NCI-H2227 treated with DMSO at 0.1 percent for 48 hours (cell line): ENCODE results near the gene NUS1.
"Not testable (repeated sequence)": the region's sequence is repeated elsewhere in the genome, so short reads cannot be mapped to it uniquely, and the experiment has no call there.

Source experiments
- DNase-seq: peaks from one replicate; lab custom pipeline; 2025; lab: John Stamatoyannopoulos, UW

NUS1 gene

GRCh38 chr6:117674991-117675657, at the start of gene NUS1:
Gene NUS1, plus strand, starts transcription at chr6:117675469. Its CDS starts 202 bp downstream, at chr6:117675671.
- peak; percentile 84 for DNase-seq

DNA sequence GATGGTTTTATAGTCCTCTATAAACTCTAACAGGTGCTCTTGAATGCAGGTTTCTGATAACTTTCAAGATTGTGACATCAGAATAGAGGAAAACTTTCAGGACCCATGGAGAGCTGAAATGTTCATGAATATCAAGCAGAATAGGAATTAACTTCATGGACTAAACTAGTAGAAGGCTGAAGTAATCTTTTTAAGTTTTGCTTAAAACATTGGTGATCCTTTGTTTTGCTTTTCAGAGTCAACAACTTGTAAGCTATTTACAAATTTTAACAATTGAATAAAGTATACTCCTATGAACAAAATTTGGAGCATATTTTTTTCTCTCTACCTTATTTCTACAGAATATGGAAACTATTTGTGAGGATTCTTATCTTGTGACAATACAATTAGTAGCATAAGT, 47.7 kb upstream of the NUS1 start:
- no peak for DNase-seq

DNA sequence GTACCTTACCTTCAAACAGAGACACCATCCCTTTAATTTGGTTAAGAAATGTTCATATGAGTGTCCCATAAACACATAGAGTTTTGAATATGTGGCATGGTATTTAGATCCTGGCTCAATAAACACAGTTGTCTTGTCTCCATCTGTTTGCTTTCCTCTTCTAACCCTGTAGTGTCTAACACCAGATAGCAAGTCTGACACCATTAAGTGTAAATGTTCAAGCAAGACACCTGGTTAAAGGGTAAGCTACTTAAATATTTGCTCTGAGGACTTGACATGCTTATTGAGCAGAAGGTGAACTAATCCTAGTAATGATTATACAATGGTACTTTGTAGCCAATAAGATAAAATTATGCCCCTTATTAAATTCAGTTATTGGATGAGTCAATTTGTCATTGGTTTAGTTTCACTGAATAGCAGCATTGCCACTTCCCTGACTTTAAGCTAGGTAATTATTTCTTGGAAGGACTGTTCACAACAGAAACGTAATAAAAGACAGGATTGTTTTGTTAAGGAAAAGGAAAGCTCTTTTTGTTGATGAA, 46.1 kb upstream of the NUS1 start:
- DNase-seq = no peak

DNA sequence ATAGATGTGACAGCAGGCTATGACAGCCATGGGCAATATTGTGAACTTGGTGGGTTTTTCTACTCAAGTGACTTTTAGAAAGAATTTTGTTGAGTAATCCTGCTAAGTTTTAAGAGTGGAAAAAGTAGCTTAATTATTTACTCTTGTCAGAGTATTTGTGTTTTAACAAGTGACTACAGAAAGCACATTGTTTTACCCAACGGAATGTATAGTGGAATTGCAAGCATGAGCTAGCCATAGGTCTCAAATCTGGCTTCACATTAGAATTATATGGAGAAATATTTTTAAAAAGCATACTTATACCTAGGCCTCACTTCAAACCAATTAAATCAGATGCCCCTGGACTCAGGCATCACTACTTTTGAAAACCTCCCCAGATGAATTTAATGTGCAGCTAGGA, 37.5 kb upstream of the NUS1 start:
- no peak for DNase-seq

GRCh38 chr6:117642976-117643375, 32.3 kb upstream of the NUS1 start:
- no peak for DNase-seq

DNA sequence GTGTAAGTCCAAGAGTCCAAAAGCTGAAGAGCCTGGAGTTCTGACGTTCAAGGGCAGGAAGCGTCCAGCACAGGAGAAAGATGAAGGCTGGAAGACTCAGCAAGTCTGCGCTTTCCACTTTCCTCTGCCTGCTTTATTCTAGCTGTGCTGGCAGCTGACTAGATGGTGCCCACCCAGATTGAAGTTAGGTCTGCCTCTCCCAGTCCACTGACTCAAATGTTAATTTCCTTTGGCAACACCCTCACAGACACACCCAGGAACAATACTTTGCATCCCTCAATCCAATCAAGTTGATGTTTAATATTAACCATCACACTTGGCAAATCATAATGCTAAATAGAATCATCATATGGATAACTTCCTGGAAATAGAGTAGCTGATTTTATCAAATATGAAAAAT, 23.3 kb upstream of the NUS1 start:
- DNase-seq = not testable (repeated sequence)

DNA sequence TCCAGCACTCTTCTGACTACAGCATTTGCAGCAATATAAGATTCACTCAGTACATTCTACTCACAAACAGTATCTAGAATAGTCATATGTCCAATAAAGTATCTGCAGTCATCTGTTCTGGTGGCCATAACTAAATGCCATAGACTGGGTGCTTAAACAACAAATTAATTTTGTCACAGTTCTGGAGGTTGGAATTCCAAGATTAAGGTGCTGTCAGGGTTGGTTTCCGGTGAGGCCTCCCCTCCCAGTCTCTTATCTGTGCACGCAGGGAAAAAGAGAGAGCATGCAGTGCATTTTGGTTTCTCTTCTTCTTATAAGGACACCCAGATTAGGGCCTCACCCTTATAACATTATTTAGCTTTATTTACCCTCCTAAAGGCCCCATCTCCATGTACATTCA, 21.3 kb upstream of the NUS1 start:
- no peak for DNase-seq

GRCh38 chr6:117655380-117655779, 19.9 kb upstream of the NUS1 start:
- DNase-seq = no peak

DNA sequence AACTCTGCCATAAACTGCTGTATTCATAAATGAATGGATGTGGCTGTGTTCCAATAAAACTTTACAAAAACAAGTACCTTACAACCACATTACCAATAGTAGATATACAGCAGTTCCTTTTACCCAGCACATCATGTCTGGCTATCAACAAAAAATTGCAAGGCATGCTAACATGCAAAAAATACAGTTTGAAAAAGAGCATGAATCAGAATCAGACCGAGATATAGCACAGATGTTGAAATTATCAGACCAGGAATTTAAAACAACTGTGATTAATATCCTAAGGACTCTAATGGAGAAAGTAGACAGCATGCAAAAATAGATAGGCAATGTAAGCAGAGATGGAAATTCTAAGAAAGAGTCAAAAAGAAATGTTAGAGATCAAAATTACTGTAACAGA, 8.4 kb upstream of the NUS1 start:
- DNase-seq = no peak

DNA sequence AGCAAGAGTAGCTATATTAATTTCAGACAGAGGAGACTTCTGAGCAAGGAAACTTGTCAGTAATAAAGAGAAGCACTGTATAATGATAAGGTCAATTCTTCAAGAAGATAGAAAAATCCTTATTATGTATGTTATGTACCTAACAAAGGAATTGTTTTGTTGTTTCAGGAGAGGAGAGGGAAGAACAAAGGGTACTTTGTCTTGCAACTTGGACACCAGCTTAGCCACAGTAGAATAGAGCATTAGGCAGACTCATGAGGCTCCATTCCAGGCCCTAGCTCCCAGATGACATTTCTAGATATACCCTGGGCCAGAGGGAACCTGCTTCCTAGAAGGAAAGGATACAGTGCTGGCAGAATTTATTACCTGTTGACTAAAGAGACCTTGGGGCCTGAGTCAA, 6.5 kb upstream of the NUS1 start:
- DNase-seq = no peak

DNA sequence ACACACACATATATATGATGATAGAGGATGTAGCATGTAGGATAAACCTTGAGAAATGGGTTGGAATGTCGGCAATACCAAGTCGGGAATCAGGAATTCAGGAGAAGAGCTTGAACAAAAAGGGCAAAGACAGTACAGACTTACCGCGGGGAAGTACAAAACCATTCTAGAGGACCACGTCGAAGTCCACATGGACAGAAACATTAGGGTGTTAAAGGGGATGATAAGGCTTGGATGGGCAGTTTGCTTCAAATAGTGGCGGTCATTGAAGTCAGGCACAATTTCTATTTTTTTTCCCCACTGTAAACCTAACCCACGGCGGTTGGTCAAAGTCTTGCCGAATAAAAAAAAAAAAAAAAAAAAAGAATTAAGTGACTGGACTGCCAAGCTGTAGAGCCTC, 766 bp upstream of the NUS1 start:
- no peak for DNase-seq

DNA sequence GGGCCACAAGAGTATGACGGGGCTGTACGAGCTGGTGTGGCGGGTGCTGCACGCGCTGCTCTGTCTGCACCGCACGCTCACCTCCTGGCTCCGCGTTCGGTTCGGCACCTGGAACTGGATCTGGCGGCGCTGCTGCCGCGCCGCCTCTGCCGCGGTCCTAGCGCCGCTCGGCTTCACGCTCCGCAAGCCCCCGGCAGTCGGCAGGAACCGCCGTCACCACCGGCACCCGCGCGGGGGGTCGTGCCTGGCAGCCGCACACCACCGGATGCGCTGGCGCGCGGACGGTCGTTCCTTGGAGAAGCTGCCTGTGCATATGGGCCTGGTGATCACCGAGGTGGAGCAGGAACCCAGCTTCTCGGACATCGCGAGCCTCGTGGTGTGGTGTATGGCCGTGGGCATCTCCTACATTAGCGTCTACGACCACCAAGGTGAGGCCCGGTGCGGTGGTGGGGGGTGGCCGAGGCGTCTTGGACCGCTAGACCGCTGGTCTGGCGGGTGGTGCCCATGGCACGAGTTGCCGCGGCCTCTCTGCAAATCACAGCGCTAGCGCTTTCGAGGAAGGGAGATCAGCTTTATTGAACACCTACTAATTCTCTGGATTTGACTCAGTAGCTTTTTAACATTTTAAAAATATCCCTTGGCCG, 511 bp downstream of the NUS1 start:
- not testable (repeated sequence) for DNase-seq

DNA sequence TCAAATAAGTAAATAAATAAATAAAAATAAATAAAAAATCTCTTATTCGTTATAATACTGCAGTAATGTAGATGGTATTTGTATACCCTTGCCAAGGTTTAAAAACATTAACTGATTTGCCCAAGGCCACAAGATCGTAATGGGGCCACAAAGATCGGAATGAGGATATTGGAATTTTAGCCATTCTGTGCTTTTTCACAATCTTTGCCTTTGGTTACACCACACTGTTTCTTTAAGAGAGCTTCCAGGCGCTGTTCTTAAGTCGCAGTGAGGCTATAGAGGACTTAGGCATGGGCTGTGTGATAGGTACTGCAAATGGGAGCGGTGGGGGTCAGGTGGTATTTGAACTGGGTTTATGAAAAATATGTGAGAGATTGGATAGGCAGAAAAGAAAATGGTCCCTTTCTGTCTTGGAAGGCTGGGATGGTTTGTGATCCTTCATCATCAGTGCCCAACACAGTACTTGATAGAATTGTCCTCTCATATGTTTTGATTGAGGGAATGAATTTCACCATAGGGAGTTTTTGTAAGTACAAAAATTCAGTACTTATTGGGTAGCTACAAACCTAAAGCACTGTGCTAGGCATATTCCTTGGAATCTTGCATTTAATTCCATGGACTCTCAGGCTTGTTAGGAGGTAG, 1.4 kb downstream of the NUS1 start:
- DNase-seq = no peak

DNA sequence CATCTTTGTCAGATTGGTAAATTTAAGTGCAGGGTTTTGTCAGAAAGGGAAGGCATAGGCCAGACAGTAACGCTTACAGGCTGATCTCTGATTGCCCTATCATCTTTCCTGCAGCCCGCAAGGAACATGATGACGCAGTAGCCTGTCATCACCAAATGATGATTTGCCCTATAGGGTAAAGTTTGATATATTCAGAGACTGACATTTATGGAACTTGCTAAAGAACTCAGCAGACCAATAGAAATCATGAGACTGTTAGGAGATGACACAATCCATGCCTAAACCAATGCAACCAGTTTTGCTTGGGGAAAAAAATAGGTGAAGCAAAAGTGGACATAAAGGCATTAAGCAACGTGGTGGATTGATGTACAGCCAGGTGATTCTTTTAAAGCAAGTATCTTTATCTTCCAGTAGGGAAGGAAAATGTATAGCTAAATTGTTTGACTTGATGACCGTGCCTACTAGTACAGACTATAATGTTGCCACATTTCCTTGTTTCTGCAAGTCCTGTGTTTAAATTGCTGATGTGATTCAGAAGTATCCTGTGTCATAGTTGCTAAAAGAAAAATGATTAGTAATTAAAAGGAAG, 2.4 kb downstream of the NUS1 start:
- DNase-seq = no peak

GRCh38 chr6:117681162-117681741, 6.0 kb downstream of the NUS1 start:
- DNase-seq = no peak

DNA sequence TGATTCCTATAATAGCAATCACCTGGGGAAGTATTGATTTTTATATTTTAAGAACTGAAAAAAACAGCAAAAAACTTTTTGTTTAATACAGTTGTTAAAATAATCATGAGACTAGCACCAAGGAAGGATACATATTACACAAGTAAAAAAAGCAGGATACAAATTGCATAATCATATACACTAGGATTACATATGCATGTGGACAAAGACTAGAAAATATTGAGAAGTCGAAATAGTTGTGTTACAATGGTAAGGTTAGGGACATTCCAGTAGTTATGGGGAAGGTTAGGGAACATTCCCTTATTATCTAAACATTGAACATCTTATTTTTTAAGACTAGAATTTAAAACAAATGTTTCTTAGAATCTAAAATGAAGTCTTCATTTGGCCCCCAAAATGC, 9.5 kb downstream of the NUS1 start:
- DNase-seq = no peak

DNA sequence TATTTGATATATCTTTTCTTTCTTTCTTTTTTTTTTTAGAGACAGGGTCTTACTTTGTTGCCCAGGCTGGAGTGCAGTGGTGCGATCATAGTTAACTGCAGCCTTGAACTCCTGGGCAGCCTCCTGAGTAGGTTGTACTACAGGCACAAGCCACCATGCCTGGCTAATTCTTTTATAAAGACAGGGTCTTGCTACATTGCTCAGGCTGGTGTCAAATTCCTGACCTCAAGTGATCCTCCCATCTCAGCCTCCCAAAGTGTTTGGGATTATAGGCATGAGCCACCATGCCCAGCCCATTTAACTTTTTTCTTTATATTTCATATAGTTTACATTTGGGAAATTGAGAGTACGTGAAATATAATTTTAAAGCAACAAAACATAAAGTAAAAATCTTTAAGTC, 10.1 kb downstream of the NUS1 start:
- no peak for DNase-seq

GRCh38 chr6:117687021-117687648, 11.9 kb downstream of the NUS1 start:
- no peak for DNase-seq

GRCh38 chr6:117689584-117689983, 14.3 kb downstream of the NUS1 start:
- not testable (repeated sequence) for DNase-seq

GRCh38 chr6:117706504-117706903, 31.2 kb downstream of the NUS1 start:
- no peak for DNase-seq

DNA sequence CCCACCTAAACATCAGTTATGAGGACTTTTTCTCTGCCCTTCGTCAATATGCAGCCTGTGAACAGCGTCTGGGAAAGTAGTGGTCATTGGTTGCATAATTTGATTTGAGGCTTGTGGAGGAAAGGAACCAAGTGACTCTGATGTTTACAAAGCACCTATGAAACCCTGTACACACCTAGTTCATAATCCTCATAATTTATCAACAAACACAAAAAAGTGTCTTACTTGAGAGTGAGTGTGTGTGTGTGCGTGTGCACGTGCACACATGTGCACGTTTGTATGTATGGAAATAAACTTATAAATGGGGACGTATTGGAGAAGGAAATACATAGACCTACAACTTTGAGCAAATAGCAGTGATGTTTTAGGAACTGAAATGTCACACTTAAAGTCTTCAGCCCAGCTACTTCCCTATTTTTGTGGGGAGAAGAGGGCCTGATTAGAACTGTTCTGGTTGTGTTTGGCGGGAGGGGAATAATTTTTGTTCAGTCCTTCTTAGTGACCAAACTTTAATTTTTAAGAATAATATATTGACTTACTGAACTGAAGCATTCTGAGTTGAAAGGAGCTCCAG, 31.8 kb downstream of the NUS1 start:
- not testable (repeated sequence) for DNase-seq

DNA sequence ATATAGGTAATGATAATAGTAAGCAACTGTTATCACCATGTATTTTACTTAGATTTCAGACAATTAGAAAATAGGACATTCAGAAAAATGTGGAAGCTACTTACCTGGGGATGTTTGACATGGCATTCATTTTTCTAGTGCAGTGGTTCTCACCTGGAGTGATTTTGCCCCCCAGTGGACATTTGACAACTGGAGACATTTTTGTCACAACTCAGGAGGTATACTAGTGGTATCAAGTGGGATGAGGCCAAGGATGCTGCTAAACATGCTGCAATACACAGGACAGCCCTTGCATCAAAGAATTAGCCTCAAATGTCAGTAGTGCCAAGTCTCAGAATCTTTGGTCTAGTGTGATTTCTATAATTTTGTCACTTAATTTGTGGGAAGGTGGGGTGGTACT, 36.1 kb downstream of the NUS1 start:
- DNase-seq = no peak
